GM12878 (cell line): Measurements from ENCODE around the gene PGC. TPM values are rescaled to one million over a fixed set of nuclear protein-coding genes. Genes with fewer than 3 reads are reported as not detected.

ENCODE experiments used
- ATAC-seq: fragments of 200-7000 bp; cut with Tn5 transposase; 3 replicates; pipeline ENCODE4 v1.9.1; 2020; ENCODE audit warnings: mild to moderate bottlenecking, moderate library complexity
- BruUV-seq: library from RNA; stranded (reverse); fragments of 400-500 nt; replicated peaks from 2 replicates; lab custom pipeline; 2021; lab: Mats Ljungman, UMichigan
- CTCF ChIA-PET: fragments of 300-600 bp; sonication (Branson Sonifier 250); formaldehyde crosslinking; extraction: SDS; loops from one replicate; lab custom pipeline; 2021; ENCODE audit warnings: inconsistent platforms; lab: Yijun Ruan, JAX
- POLR2A ChIA-PET: fragments of 350-600 bp; formaldehyde crosslinking; extraction: SDS; loops from one replicate; lab custom pipeline; 2021; ENCODE audit warnings: inconsistent platforms; lab: Charles Lee
- RAD21 ChIA-PET: fragments of 300-600 bp; sonication (Branson Sonifier 250); formaldehyde crosslinking; loops from one replicate; lab custom pipeline; 2023; ENCODE audit warnings: antibody characterized with exemption; ENCODE audit not compliant: unreplicated experiment; lab: Charles Lee
- SMC1A ChIA-PET: fragments of 300-600 bp; sonication (Branson Sonifier 250); formaldehyde crosslinking; loops from one replicate; lab custom pipeline; 2023; ENCODE audit not compliant: unreplicated experiment, uncharacterized antibody; lab: Charles Lee
- DNase-seq: peaks from one replicate; pipeline ENCODE4 v3.0.0-alpha.2; 2011; ENCODE audit warnings: low read depth, low spot score
- FAIRE-seq: peaks from 3 replicates; lab custom pipeline; 2011; peaks lifted over from hg19 to GRCh38; lab: Jason Lieb, UNC
- H2AFZ ChIP-seq: 2 replicates; pipeline ENCODE4 v1.6.0; 2011; ENCODE audit warnings: low read depth, low read length, control low read depth; ENCODE audit not compliant: control insufficient read depth
- H3K27ac ChIP-seq: 2 replicates; pipeline ENCODE4 v1.5.1; 2011; ENCODE audit warnings: control low read depth; ENCODE audit not compliant: control insufficient read depth, insufficient read depth
- H3K27me3 ChIP-seq, 2 experiments: replicated peaks in 1 of 2; 2 replicates each; pipeline versions ENCODE4 v1.6.0 to v1.6.1; 2011; ENCODE audit warnings: low read length in 1 of 2; ENCODE audit not compliant: control insufficient read depth in 2 of 2, insufficient read depth in 2 of 2
- H3K36me3 ChIP-seq, 2 experiments: 2 replicates each; pipeline ENCODE4 v1.5.1; 2011; ENCODE audit warnings: low read length in 1 of 2; ENCODE audit not compliant: control insufficient read depth in 2 of 2, insufficient read depth in 2 of 2
- H3K4me1 ChIP-seq: 2 replicates; pipeline ENCODE4 v1.6.1; 2011; ENCODE audit warnings: mild to moderate bottlenecking, low read length, moderate library complexity, mixed read lengths; ENCODE audit not compliant: control insufficient read depth, insufficient read depth
- H3K4me2 ChIP-seq: 2 replicates; pipeline ENCODE4 v1.6.0; 2011; ENCODE audit warnings: control low read depth; ENCODE audit not compliant: control insufficient read depth, insufficient read depth
- H3K4me3 ChIP-seq: fragments of 200-600 bp; sonication (generic); 2 replicates; pipeline ENCODE4 v1.5.1; 2016
- H3K79me2 ChIP-seq: 2 replicates; pipeline ENCODE4 v1.6.0; 2011; ENCODE audit warnings: low read length; ENCODE audit not compliant: control insufficient read depth, insufficient read depth
- H3K9ac ChIP-seq: 2 replicates; pipeline ENCODE4 v1.8.0; 2011; ENCODE audit warnings: low read length, control low read depth, mixed read lengths; ENCODE audit not compliant: control insufficient read depth, insufficient read depth
- H3K9me3 ChIP-seq: replicated peaks from 3 replicates; pipeline ENCODE4 v1.5.1; 2011; ENCODE audit warnings: mild to moderate bottlenecking, low read length; ENCODE audit not compliant: control insufficient read depth, insufficient read depth
- H4K20me1 ChIP-seq: 2 replicates; pipeline ENCODE4 v1.6.0; 2011; ENCODE audit not compliant: control insufficient read depth, insufficient read depth
- CTCF ChIP-seq, 3 experiments: IDR thresholded peaks in 2 of 3; conservative IDR thresholded peaks in 1 of 3; 2 replicates each; pipeline ENCODE4 v1.5.1; 2011; ENCODE audit warnings: low read depth in 3 of 3, low read length in 3 of 3, mild to moderate bottlenecking in 3 of 3, control low read depth in 2 of 3, moderate library complexity in 2 of 3, inconsistent platforms in 1 of 3, mixed read lengths in 1 of 3; ENCODE audit not compliant: control insufficient read depth in 2 of 3, insufficient read depth in 1 of 3; ENCODE audit errors: extremely low read depth in 1 of 3
- DPF2 ChIP-seq: fragments of 450-650 bp; IDR thresholded peaks from 2 replicates; pipeline ENCODE4 v1.6.1; 2017; ENCODE audit warnings: mild to moderate bottlenecking
- IKZF1 ChIP-seq: fragments of 450-650 bp; conservative IDR thresholded peaks from 2 replicates; pipeline ENCODE4 v1.6.1; 2017; ENCODE audit warnings: antibody characterized with exemption, mild to moderate bottlenecking
- MEF2A ChIP-seq: IDR thresholded peaks from 2 replicates; pipeline ENCODE4 v1.6.1; 2011; ENCODE audit warnings: low read depth, mild to moderate bottlenecking, low read length, moderate library complexity; ENCODE audit not compliant: insufficient read depth
- NFIC ChIP-seq: IDR thresholded peaks from 2 replicates; pipeline ENCODE4 v1.6.1; 2012; ENCODE audit warnings: low read depth, mild to moderate bottlenecking, inconsistent platforms, low read length, moderate library complexity
- NFYB ChIP-seq: IDR thresholded peaks from 2 replicates; pipeline ENCODE4 v1.6.1; 2011; ENCODE audit warnings: low read depth, mild to moderate bottlenecking, low read length, improper control_type of control experiment, moderate library complexity; ENCODE audit not compliant: insufficient read depth
- PBX3 ChIP-seq: IDR thresholded peaks from 2 replicates; pipeline ENCODE4 v1.6.1; 2011; ENCODE audit warnings: mild to moderate bottlenecking, low read depth, low read length, moderate library complexity; ENCODE audit not compliant: insufficient replicate concordance
- POLR2AphosphoS2 ChIP-seq: IDR thresholded peaks from 2 replicates; pipeline ENCODE4 v1.6.1; 2011; ENCODE audit warnings: low read depth, mild to moderate bottlenecking, low read length, improper control_type of control experiment, moderate library complexity
- RAD21 ChIP-seq: IDR thresholded peaks from 2 replicates; pipeline ENCODE4 v1.6.1; 2011; ENCODE audit warnings: mild to moderate bottlenecking, low read depth, low read length, moderate library complexity; ENCODE audit not compliant: insufficient read depth
- RB1 ChIP-seq: fragments of 450-650 bp; formaldehyde crosslinking; IDR thresholded peaks from 2 replicates; pipeline ENCODE4 v1.6.1; 2017; ENCODE audit warnings: mild to moderate bottlenecking, borderline replicate concordance
- RBBP5 ChIP-seq: fragments of 200-600 bp; sonication (generic); conservative IDR thresholded peaks from 2 replicates; pipeline ENCODE4 v1.6.1; 2016
- SKIL ChIP-seq: fragments of 450-650 bp; IDR thresholded peaks from 2 replicates; pipeline ENCODE4 v1.6.1; 2017; ENCODE audit warnings: mild to moderate bottlenecking, low read depth, inconsistent platforms; ENCODE audit not compliant: poor library complexity, severe bottlenecking
- SMAD1 ChIP-seq: fragments of 450-650 bp; IDR thresholded peaks from 2 replicates; pipeline ENCODE4 v1.6.1; 2018; ENCODE audit warnings: mild to moderate bottlenecking, low read depth; ENCODE audit not compliant: partially characterized antibody
- STAT3 ChIP-seq: IDR thresholded peaks from 2 replicates; pipeline ENCODE4 v1.6.1; 2011; ENCODE audit warnings: low read depth, low read length, improper control_type of control experiment
- YY1 ChIP-seq: IDR thresholded peaks from 2 replicates; pipeline ENCODE4 v1.6.1; 2011; ENCODE audit warnings: low read depth, mild to moderate bottlenecking, low read length
- ZBED1 ChIP-seq: IDR thresholded peaks from 2 replicates; pipeline ENCODE4 v1.6.1; 2016; ENCODE audit warnings: borderline replicate concordance
- WGBS: methylation state at CpG from one replicate; pipeline ENCODE4 v1.1.6; 2016; ENCODE audit warnings: low lambda C conversion rate; ENCODE audit not compliant: insufficient replicate concordance, insufficient coverage; ENCODE audit errors: missing lambda C conversion rate; 5-methylcytosine and 5-hydroxymethylcytosine counted together
- in situ Hi-C: fragments of 300-500 bp; cut with MboI; formaldehyde crosslinking; loops from 9 replicates; pipeline ENCODE4 v1.14.3; 2018; ENCODE audit warnings: mixed read lengths
- intact Hi-C: fragments of 100-400 bp; cut with micrococcal nuclease; formaldehyde crosslinking; loops from one replicate; pipeline ENCODE4 v1.14.2; 2022; ENCODE audit not compliant: unreplicated experiment
- polyA plus RNA-seq, 11 experiments: library from polyadenylated mRNA; depleted of rRNA in 4 of 11; unstranded in 6 of 11; stranded (reverse) in 5 of 11; fragments of >200 nt; fragmentation: Nextera tagmentation in 4 of 11; fragmentation: Illumina TruSeq in 1 of 11; extraction: Ambion mirVana in 4 of 11; extraction: Trizol in 1 of 11; gene quantifications; 1 replicate in 1 of 11; 2 replicates in 10 of 11; pipeline versions ENCODE4 v1.2.1 to v1.2.3, GENCODE V29; 2011 to 2016; ENCODE audit warnings: inconsistent platforms in 2 of 11, missing spikeins in 2 of 11, low read depth in 1 of 11
- total RNA-seq, 4 experiments: library from RNA; depleted of rRNA in 3 of 4; stranded (reverse); fragments of >200 nt in 3 of 4; fragmentation: Illumina TruSeq in 1 of 4; extraction: Trizol in 1 of 4; gene quantifications; 2 replicates each; pipeline versions ENCODE4 v1.2.1 to v1.2.3, GENCODE V29; 2013 to 2021

The PGC gene
- total and polyA plus RNA-seq, 10 of the 15 experiments (the other 5 are each of a cell fraction or from before 2014, with no cell fraction given), result 0.26 TPM; not detected in 9

GRCh38 chr6:41733707-41734665 is 13.2 kb downstream of the PGC start:
- intact Hi-C loops (loop anchor here (1.0 to 10.0 kb wide), 6 partner anchors 11 to 659 kb away; partner anchors contain the start of genes FOXP4, NFYA, OARD1 and TOMM6), in situ Hi-C loops (no loop called here)
- BruUV-seq, result no TSS peak
- H4K20me1 ChIP-seq, result no peaks in the 10 kb centered on the region
- RAD21 ChIA-PET, result interaction anchor here (0.8 to 8.5 kb wide), 15 partner anchors 16 to 1038 kb away, joined by 3 to 300 read pairs (median 4); partner anchors contain the start of genes BYSL, MED20 and NCR2
- H3K36me3 ChIP-seq, result 0 out of 4 replicates have a peak, but pooled peaks cover 0 to 5% of the 10 kb centered on the region in 2 experiments
- DNase-seq, result peak; percentile 63
- FAIRE-seq, result no peak
- SMC1A ChIA-PET, result interaction anchor here (0.7 to 8.5 kb wide), 15 partner anchors 9 to 446 kb away, joined by 3 to 168 read pairs (median 4); no protein-coding TSS in a partner anchor
- CTCF ChIA-PET, result interaction anchor here (0.6 to 6.2 kb wide), 20 partner anchors 8 to 1436 kb away, joined by 3 to 87 read pairs (median 6); partner anchors contain the start of genes BYSL, MED20, TAF8 and TOMM6
- H3K4me3 ChIP-seq, result peak overlapping the region; percentile 92
- under 1% methylated on average over 51 of the region's 73 CpGs for WGBS
- H3K9ac ChIP-seq, result peak overlapping the region; percentile 93
- ATAC-seq, result peak; percentile 80
- peaks cover 56% of the 10 kb centered on the region for H3K79me2 ChIP-seq
- no peaks in the 10 kb centered on the region; a peak in 1 of 4 replicates for H3K27me3 ChIP-seq
- peak overlapping the region; percentile 98 for H3K27ac ChIP-seq
- peak overlapping the region; percentile 67 for H2AFZ ChIP-seq
- H3K9me3 ChIP-seq, result no peaks in the 10 kb centered on the region
- POLR2A ChIA-PET, result interaction anchor here (0.5 to 9.6 kb wide), 15 partner anchors 8 to 400 kb away, joined by 3 to 293 read pairs (median 5); partner anchors contain the start of genes BYSL, MED20 and NCR2
- H3K4me2 ChIP-seq, result peak overlapping the region; percentile 99
- H3K4me1 ChIP-seq, result peaks cover 15% of the 10 kb centered on the region
- TF ChIP-seq SKIL, result no peak
- peak; percentile 32 for TF ChIP-seq DPF2
- no peak for TF ChIP-seq RBBP5
- no peak for TF ChIP-seq ZBED1
- TF ChIP-seq NFYB, result 0 out of 2 replicates have a peak, but pooled peaks have one; percentile 39
- TF ChIP-seq SMAD1, result no peak
- TF ChIP-seq MEF2A, result no peak
- no peak for TF ChIP-seq YY1
- peak; percentile 82 for TF ChIP-seq IKZF1
- no peak for TF ChIP-seq NFIC
- TF ChIP-seq STAT3, result no peak
- TF ChIP-seq RB1, result peak; percentile 62; the same call in 1 of the 2 replicates
- TF ChIP-seq CTCF (IDR thresholded peaks at IDR 0.05 in 2 of 3, conservative IDR thresholded peaks at IDR 0.05 in 1 of 3; ENCODE audit: control insufficient read depth in 2 of 3, extremely low read depth in 1 of 3, insufficient read depth in 1 of 3, low read depth in 3 of 3, low read length in 3 of 3), result peak in 1 of 3 experiments; percentile 20; a peak in 1 of 6 replicates
- no peak; the same call in 1 of the 2 replicates for TF ChIP-seq POLR2AphosphoS2
- no peak for TF ChIP-seq PBX3
- TF ChIP-seq RAD21, result peak; percentile 29; the same call in 1 of the 2 replicates
